GM12878 (cell line): Measurements from ENCODE around the gene LASP1NB.
A peak's percentile ranks its signal among the peaks of the same experiment; 100 is the strongest.

Source experiments
- ATAC-seq: fragments of 200-7000 bp; cut with Tn5 transposase; 3 replicates; pipeline ENCODE4 v1.9.1; 2020; ENCODE audit warnings: mild to moderate bottlenecking, moderate library complexity
- BruUV-seq: library from RNA; stranded (reverse); fragments of 400-500 nt; replicated peaks from 2 replicates; lab custom pipeline; 2021; lab: Mats Ljungman, UMichigan
- CTCF ChIA-PET: fragments of 300-600 bp; sonication (Branson Sonifier 250); formaldehyde crosslinking; extraction: SDS; loops from one replicate; lab custom pipeline; 2021; ENCODE audit warnings: inconsistent platforms; lab: Yijun Ruan, JAX
- POLR2A ChIA-PET: fragments of 350-600 bp; formaldehyde crosslinking; extraction: SDS; loops from one replicate; lab custom pipeline; 2021; ENCODE audit warnings: inconsistent platforms; lab: Charles Lee
- RAD21 ChIA-PET: fragments of 300-600 bp; sonication (Branson Sonifier 250); formaldehyde crosslinking; loops from one replicate; lab custom pipeline; 2023; ENCODE audit warnings: antibody characterized with exemption; ENCODE audit not compliant: unreplicated experiment; lab: Charles Lee
- SMC1A ChIA-PET: fragments of 300-600 bp; sonication (Branson Sonifier 250); formaldehyde crosslinking; loops from one replicate; lab custom pipeline; 2023; ENCODE audit not compliant: unreplicated experiment, uncharacterized antibody; lab: Charles Lee
- DNase-seq: peaks from one replicate; pipeline ENCODE4 v3.0.0-alpha.2; 2011; ENCODE audit warnings: low read depth, low spot score
- FAIRE-seq: peaks from 3 replicates; lab custom pipeline; 2011; peaks lifted over from hg19 to GRCh38; lab: Jason Lieb, UNC
- H2AFZ ChIP-seq: 2 replicates; pipeline ENCODE4 v1.6.0; 2011; ENCODE audit warnings: low read depth, low read length, control low read depth; ENCODE audit not compliant: control insufficient read depth
- H3K27ac ChIP-seq: 2 replicates; pipeline ENCODE4 v1.5.1; 2011; ENCODE audit warnings: control low read depth; ENCODE audit not compliant: control insufficient read depth, insufficient read depth
- H3K27me3 ChIP-seq, 2 experiments: replicated peaks in 1 of 2; 2 replicates each; pipeline versions ENCODE4 v1.6.0 to v1.6.1; 2011; ENCODE audit warnings: low read length in 1 of 2; ENCODE audit not compliant: control insufficient read depth in 2 of 2, insufficient read depth in 2 of 2
- H3K36me3 ChIP-seq, 2 experiments: 2 replicates each; pipeline ENCODE4 v1.5.1; 2011; ENCODE audit warnings: low read length in 1 of 2; ENCODE audit not compliant: control insufficient read depth in 2 of 2, insufficient read depth in 2 of 2
- H3K4me1 ChIP-seq: 2 replicates; pipeline ENCODE4 v1.6.1; 2011; ENCODE audit warnings: mild to moderate bottlenecking, low read length, moderate library complexity, mixed read lengths; ENCODE audit not compliant: control insufficient read depth, insufficient read depth
- H3K4me2 ChIP-seq: 2 replicates; pipeline ENCODE4 v1.6.0; 2011; ENCODE audit warnings: control low read depth; ENCODE audit not compliant: control insufficient read depth, insufficient read depth
- H3K4me3 ChIP-seq: fragments of 200-600 bp; sonication (generic); 2 replicates; pipeline ENCODE4 v1.5.1; 2016
- H3K79me2 ChIP-seq: 2 replicates; pipeline ENCODE4 v1.6.0; 2011; ENCODE audit warnings: low read length; ENCODE audit not compliant: control insufficient read depth, insufficient read depth
- H3K9ac ChIP-seq: 2 replicates; pipeline ENCODE4 v1.8.0; 2011; ENCODE audit warnings: low read length, control low read depth, mixed read lengths; ENCODE audit not compliant: control insufficient read depth, insufficient read depth
- H3K9me3 ChIP-seq: replicated peaks from 3 replicates; pipeline ENCODE4 v1.5.1; 2011; ENCODE audit warnings: mild to moderate bottlenecking, low read length; ENCODE audit not compliant: control insufficient read depth, insufficient read depth
- H4K20me1 ChIP-seq: 2 replicates; pipeline ENCODE4 v1.6.0; 2011; ENCODE audit not compliant: control insufficient read depth, insufficient read depth
- CUX1 ChIP-seq: IDR thresholded peaks from 2 replicates; pipeline ENCODE4 v1.6.1; 2012; ENCODE audit warnings: improper control_type of control experiment, low read depth, low read length; ENCODE audit not compliant: insufficient replicate concordance
- JUNB ChIP-seq: IDR thresholded peaks from 2 replicates; pipeline ENCODE4 v1.6.1; 2016; ENCODE audit warnings: antibody characterized with exemption, mild to moderate bottlenecking
- RELA ChIP-seq: fragments of 450-650 bp; IDR thresholded peaks from 2 replicates; pipeline ENCODE4 v1.8.0; 2014; ENCODE audit warnings: borderline replicate concordance; ENCODE audit not compliant: partially characterized antibody
- SUZ12 ChIP-seq: fragments of 200-600 bp; sonication (generic); IDR thresholded peaks from one replicate; pipeline ENCODE4 v1.6.1; 2018; ENCODE audit warnings: antibody characterized with exemption, mild to moderate bottlenecking; ENCODE audit not compliant: unreplicated experiment
- TCF12 ChIP-seq: IDR thresholded peaks from 2 replicates; pipeline ENCODE4 v1.6.1; 2011; ENCODE audit warnings: low read depth, mild to moderate bottlenecking, low read length
- ZBTB40 ChIP-seq: fragments of 450-650 bp; IDR thresholded peaks from 2 replicates; pipeline ENCODE4 v1.6.1; 2016; ENCODE audit warnings: mild to moderate bottlenecking, moderate library complexity, borderline replicate concordance
- WGBS: methylation state at CpG from one replicate; pipeline ENCODE4 v1.1.6; 2016; ENCODE audit warnings: low lambda C conversion rate; ENCODE audit not compliant: insufficient replicate concordance, insufficient coverage; ENCODE audit errors: missing lambda C conversion rate; 5-methylcytosine and 5-hydroxymethylcytosine counted together
- in situ Hi-C: fragments of 300-500 bp; cut with MboI; formaldehyde crosslinking; loops from 9 replicates; pipeline ENCODE4 v1.14.3; 2018; ENCODE audit warnings: mixed read lengths
- intact Hi-C: fragments of 100-400 bp; cut with micrococcal nuclease; formaldehyde crosslinking; loops from one replicate; pipeline ENCODE4 v1.14.2; 2022; ENCODE audit not compliant: unreplicated experiment

The LASP1NB gene

GRCh38 chr17:38908676-38909181, 16.7 kb upstream of the LASP1NB start (continued):
- TF ChIP-seq CUX1 (no peak), JUNB (no peak), RELA (no peak), TCF12 (0 out of 2 replicates have a peak, but pooled peaks have one; percentile 37)
- TF ChIP-seq, all 136 proteins: peak for 3

GRCh38 chr17:38910325-38910724, 15.1 kb upstream of the LASP1NB start:
- CTCF ChIA-PET: interaction anchor here (0.6 kb wide), 1 partner anchor 153 kb away, joined by 3 read pairs; no protein-coding TSS in a partner anchor

More at GRCh38 chr17:38910325-38910724, 15.1 kb upstream of the LASP1NB start:
- no peak overlapping the region for H2AFZ ChIP-seq
- no peaks in the 10 kb centered on the region for H3K27me3 ChIP-seq
- no peak for ATAC-seq
- peaks cover 5% of the 10 kb centered on the region for H3K4me1 ChIP-seq
- TF ChIP-seq SUZ12 (no peak), ZBTB40 (peak; percentile 20; the same call in 1 of the 2 replicates)
- TF ChIP-seq, all 136 proteins: peak for 1
- peaks cover 2% of the 10 kb centered on the region for H3K79me2 ChIP-seq
- H3K4me2 ChIP-seq: no peak overlapping the region
- ChIA-PET POLR2A (interaction anchor here (0.6 kb wide), 2 partner anchors 85 to 100 kb away, joined by 3 read pairs; partner anchors contain the start of gene CWC25), RAD21 (no interaction called here), SMC1A (no interaction called here)
- H3K9me3 ChIP-seq: no peaks in the 10 kb centered on the region
- FAIRE-seq (no peak), DNase-seq (no peak)
- no peak overlapping the region for H3K27ac ChIP-seq
- BruUV-seq: no TSS peak
- intact Hi-C loops: no loop called here
- in situ Hi-C loops: no loop called here
- H4K20me1 ChIP-seq: no peaks in the 10 kb centered on the region
- peaks cover 8 to 29% of the 10 kb centered on the region in 2 experiments for H3K36me3 ChIP-seq
- 73% methylated on average over 4 of the region's 5 CpGs for WGBS
- no peak overlapping the region for H3K4me3 ChIP-seq
- H3K9ac ChIP-seq: no peak overlapping the region
